Suppressor macrophage treated with lipopolysaccharide for 4 hours (primary cell): ENCODE measurements around the gene LIME1.

ENCODE experiments used
- DNase-seq: peaks from one replicate; pipeline ENCODE4 v3.0.0-alpha.2; 2020

Gene LIME1

GRCh38 chr20:63697357-63697867 is 39.1 kb upstream of the LIME1 start:
- no peak for DNase-seq

- no peak for DNase-seq
These were observed 38.5 kb upstream of the LIME1 start for GRCh38 chr20:63697868-63698545.

GRCh38 chr20:63698739-63699465 is 37.6 kb upstream of the LIME1 start:
- peak; percentile 71 for DNase-seq

- no peak for DNase-seq
These were observed 36.8 kb upstream of the LIME1 start for GRCh38 chr20:63699466-63700198.

- no peak for DNase-seq
These were observed 36.0 kb upstream of the LIME1 start for GRCh38 chr20:63700199-63701050.

GRCh38 chr20:63701051-63701328 is 35.5 kb upstream of the LIME1 start:
- no peak for DNase-seq

GRCh38 chr20:63701329-63702035 is 35.0 kb upstream of the LIME1 start:
- no peak for DNase-seq

GRCh38 chr20:63702036-63702665 is 34.3 kb upstream of the LIME1 start:
- DNase-seq: no peak

GRCh38 chr20:63702751-63703470 is 33.6 kb upstream of the LIME1 start:
- no peak for DNase-seq

GRCh38 chr20:63703471-63703975 is 32.9 kb upstream of the LIME1 start:
- DNase-seq: no peak

GRCh38 chr20:63703976-63704748 is 32.3 kb upstream of the LIME1 start:
- DNase-seq: no peak

GRCh38 chr20:63704749-63705117 is 31.7 kb upstream of the LIME1 start:
- DNase-seq: no peak

GRCh38 chr20:63705232-63706026 is 31.0 kb upstream of the LIME1 start:
- no peak for DNase-seq

GRCh38 chr20:63706027-63706695 is 30.3 kb upstream of the LIME1 start:
- DNase-seq: no peak

- peak; percentile 79 for DNase-seq
These were observed 29.5 kb upstream of the LIME1 start for GRCh38 chr20:63706852-63707557.

GRCh38 chr20:63707558-63708300 is 28.7 kb upstream of the LIME1 start, which contains the start of the genes ARFRP1 and ZGPAT:
Gene ARFRP1, minus strand, starts transcription at chr20:63707976. Its CDS starts 885 bp downstream, at chr20:63707091.
Gene ZGPAT, plus strand, starts transcription at chr20:63708039. Its CDS starts 542 bp downstream, at chr20:63708581.
- peak; percentile 96 for DNase-seq
